Glutamatergic neuron (in vitro differentiated cells): ENCODE measurements around the gene NDUFB7. TPM values are rescaled to one million over a fixed set of nuclear protein-coding genes. Genes with fewer than 3 reads are reported as not detected.
"Not testable (repeated sequence)": the region's sequence is repeated elsewhere in the genome, so short reads cannot be mapped to it uniquely, and the experiment has no call there.

Experiments
- DNase-seq: peaks from one replicate; pipeline ENCODE4 v3.0.0; 2022
- H3K27ac Mint-ChIP-seq: one replicate; pipeline ENCODE4 v1.8.0; 2020; ENCODE audit warnings: mild to moderate bottlenecking, mixed read lengths, inconsistent platforms; ENCODE audit not compliant: unreplicated experiment
- H3K27me3 Mint-ChIP-seq: one replicate; pipeline ENCODE4 v1.8.0; 2020; ENCODE audit warnings: mild to moderate bottlenecking, moderate library complexity, mixed read lengths, inconsistent platforms; ENCODE audit not compliant: unreplicated experiment
- H3K36me3 Mint-ChIP-seq: one replicate; pipeline ENCODE4 v1.8.0; 2020; ENCODE audit warnings: mild to moderate bottlenecking, mixed read lengths, inconsistent platforms; ENCODE audit not compliant: unreplicated experiment
- H3K4me1 Mint-ChIP-seq: one replicate; pipeline ENCODE4 v1.8.0; 2020; ENCODE audit warnings: mild to moderate bottlenecking, low read depth, mixed read lengths, inconsistent platforms; ENCODE audit not compliant: unreplicated experiment
- H3K4me3 Mint-ChIP-seq: one replicate; pipeline ENCODE4 v1.8.0; 2020; ENCODE audit warnings: mild to moderate bottlenecking, mixed read lengths, inconsistent platforms; ENCODE audit not compliant: unreplicated experiment
- H3K9me3 Mint-ChIP-seq: one replicate; pipeline ENCODE4 v1.8.0; 2020; ENCODE audit warnings: mild to moderate bottlenecking, moderate library complexity, mixed read lengths, inconsistent platforms; ENCODE audit not compliant: unreplicated experiment
- CTCF ChIP-seq: fragments of 200-600 bp; sonication (generic); IDR thresholded peaks from one replicate; pipeline ENCODE4 v1.5.0; 2021; ENCODE audit not compliant: partially characterized antibody, unreplicated experiment
- total RNA-seq: library from RNA; stranded (reverse); fragmentation: NEBNext Ultra II Directional; extraction: Animal tissue kit (Norgen Biotek cat#: 25700); gene quantifications from one replicate; pipeline ENCODE4 v1.2.1, GENCODE V29; 2021; ENCODE audit not compliant: unreplicated experiment

NDUFB7 gene
- total RNA-seq, 1 donor from 2014 or later = 145 TPM

- no peak for DNase-seq
- Mint-ChIP-seq H3K9me3 (peaks cover 2% of the 10 kb centered on the region), H3K27me3 (peaks cover 2% of the 10 kb centered on the region), H3K4me1 (peaks cover 4% of the 10 kb centered on the region), H3K27ac (no peak overlapping the region), H3K4me3 (no peak overlapping the region), H3K36me3 (no peaks in the 10 kb centered on the region)
- TF ChIP-seq CTCF = no peak
These were observed 21.6 kb downstream of the NDUFB7 start for GRCh38 chr19:14550201-14550754.

GRCh38 chr19:14545716-14546082, 26.2 kb downstream of the NDUFB7 start:
- Mint-ChIP-seq H3K27me3 (peaks cover 2% of the 10 kb centered on the region), H3K4me1 (peaks cover 2% of the 10 kb centered on the region), H3K27ac (no peak overlapping the region), H3K36me3 (no peaks in the 10 kb centered on the region), H3K9me3 (no peaks in the 10 kb centered on the region), H3K4me3 (no peak overlapping the region)
- no peak for TF ChIP-seq CTCF
- DNase-seq = no peak

- Mint-ChIP-seq H3K4me1 (peaks cover 2% of the 10 kb centered on the region), H3K27me3 (peaks cover 2% of the 10 kb centered on the region), H3K9me3 (no peaks in the 10 kb centered on the region), H3K4me3 (no peak overlapping the region), H3K36me3 (no peaks in the 10 kb centered on the region), H3K27ac (no peak overlapping the region)
- no peak for DNase-seq
- TF ChIP-seq CTCF = no peak
These were observed 26.7 kb downstream of the NDUFB7 start for GRCh38 chr19:14544977-14545715.

- H3K27ac Mint-ChIP-seq = no peak overlapping the region
- no peak for DNase-seq
- TF ChIP-seq CTCF = no peak
- peaks cover 2% of the 10 kb centered on the region for H3K27me3 Mint-ChIP-seq
- no peaks in the 10 kb centered on the region for H3K9me3 Mint-ChIP-seq
- H3K4me1 Mint-ChIP-seq = peaks cover 2% of the 10 kb centered on the region
- no peak overlapping the region for H3K4me3 Mint-ChIP-seq
- H3K36me3 Mint-ChIP-seq = no peaks in the 10 kb centered on the region
These were observed 27.8 kb downstream of the NDUFB7 start for GRCh38 chr19:14544047-14544446.

GRCh38 chr19:14542711-14543328, 29.0 kb downstream of the NDUFB7 start:
- DNase-seq = no peak
- peaks cover 2% of the 10 kb centered on the region for H3K27me3 Mint-ChIP-seq
- H3K36me3 Mint-ChIP-seq = no peaks in the 10 kb centered on the region
- H3K4me1 Mint-ChIP-seq = peaks cover 2% of the 10 kb centered on the region
- H3K4me3 Mint-ChIP-seq = no peak overlapping the region
- no peaks in the 10 kb centered on the region for H3K9me3 Mint-ChIP-seq
- H3K27ac Mint-ChIP-seq = no peak overlapping the region
- no peak for TF ChIP-seq CTCF

GRCh38 chr19:14541979-14542378, 29.9 kb downstream of the NDUFB7 start:
- not testable (repeated sequence) for H3K4me3 Mint-ChIP-seq, DNase-seq, H3K9me3 Mint-ChIP-seq, H3K27ac Mint-ChIP-seq, H3K4me1 Mint-ChIP-seq, H3K36me3 Mint-ChIP-seq, H3K27me3 Mint-ChIP-seq
